ENCODE data around the gene STAT4. TPM values are rescaled to one million over a fixed set of nuclear protein-coding genes. Genes with fewer than 3 reads are reported as not detected.
A peak's percentile ranks its signal among the peaks of the same experiment; 100 is the strongest.

Gene STAT4
- total RNA-seq, 1 experiment from 2014 or later, result not detected

- in situ Hi-C loops (cut with HindIII; ENCODE audit: low pct_unique_long_range_greater_than_20kb, low sequenced_read_pairs), result no loop called here
- DNase-seq (ENCODE audit: low read depth, low spot score), result no peak
These were observed 111.2 kb downstream of the STAT4 start for GRCh38 chr2:191039616-191040015.

GRCh38 chr2:191038741-191039140 is 112.1 kb downstream of the STAT4 start:
- DNase-seq (ENCODE audit: low read depth, low spot score), result no peak
- in situ Hi-C loops (cut with HindIII; ENCODE audit: low pct_unique_long_range_greater_than_20kb, low sequenced_read_pairs), result no loop called here

DNA sequence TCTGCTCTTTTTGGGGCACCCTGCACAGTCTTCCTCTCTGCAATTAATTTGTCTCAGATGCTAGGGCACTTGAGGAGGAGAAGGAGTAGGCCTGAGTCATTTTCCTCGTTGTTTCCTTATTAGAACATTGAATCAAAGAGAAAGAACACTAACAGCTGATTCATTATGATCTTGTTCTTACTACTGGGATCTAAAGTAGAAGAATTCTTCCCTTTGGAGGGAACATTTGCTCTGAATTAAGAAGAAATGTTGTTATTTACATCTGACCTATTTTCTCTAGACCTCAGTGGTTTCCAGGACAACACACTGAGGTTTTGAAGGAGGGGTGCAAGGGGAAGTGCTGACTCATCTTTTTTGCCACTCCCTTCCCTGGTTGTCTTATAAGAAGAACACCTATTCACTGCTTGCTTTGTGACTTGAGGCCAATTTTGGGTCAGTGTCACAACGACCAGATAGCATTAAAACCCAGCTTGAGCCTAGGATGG is 112.5 kb downstream of the STAT4 start:
- no peak for DNase-seq (ENCODE audit: low read depth, low spot score)
- in situ Hi-C loops (cut with HindIII; ENCODE audit: low pct_unique_long_range_greater_than_20kb, low sequenced_read_pairs), result no loop called here

DNA sequence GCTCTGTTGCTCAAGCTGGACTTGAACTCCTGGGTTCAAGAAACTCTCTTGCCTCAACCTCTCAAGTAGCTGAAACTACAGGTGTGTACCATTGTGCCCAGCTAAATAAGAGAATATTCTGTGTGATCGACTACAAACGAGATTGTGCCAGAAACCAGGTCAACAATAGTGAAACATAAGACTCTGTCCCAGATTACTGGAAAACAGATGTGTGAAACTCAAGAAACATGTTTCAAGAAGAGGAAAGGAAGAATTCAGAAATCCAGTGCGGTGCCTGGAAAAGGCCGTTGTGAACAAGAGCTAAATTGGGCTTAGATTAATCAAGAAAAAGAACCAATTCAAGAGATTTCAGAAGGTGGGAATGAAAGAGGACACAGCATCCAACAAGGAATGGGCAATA is 113.4 kb downstream of the STAT4 start:
- in situ Hi-C loops (cut with HindIII; ENCODE audit: low pct_unique_long_range_greater_than_20kb, low sequenced_read_pairs), result no loop called here
- DNase-seq (ENCODE audit: low read depth, low spot score), result no peak

DNA sequence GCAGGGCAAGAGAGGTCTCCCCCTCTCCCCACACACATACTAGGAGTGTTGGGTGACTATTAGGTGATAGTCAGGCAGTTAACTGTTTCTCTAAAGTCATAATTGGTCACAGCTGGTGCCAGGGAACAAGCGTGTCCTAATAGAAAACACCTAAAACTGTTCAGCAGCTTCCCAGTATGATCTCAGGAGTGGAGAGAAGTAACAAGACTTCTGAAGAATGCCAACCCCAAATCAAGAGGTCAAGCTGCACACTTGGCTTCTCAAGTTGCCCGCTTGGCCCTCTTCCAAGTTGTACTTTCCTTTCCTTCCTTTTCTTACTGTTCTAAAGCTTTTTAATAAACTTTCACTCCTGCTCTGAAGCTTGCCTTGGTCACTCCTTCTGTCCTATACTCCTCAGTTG is 114.4 kb downstream of the STAT4 start:
- in situ Hi-C loops (cut with HindIII; ENCODE audit: low pct_unique_long_range_greater_than_20kb, low sequenced_read_pairs), result no loop called here
- DNase-seq (ENCODE audit: low read depth, low spot score), result no peak

DNA sequence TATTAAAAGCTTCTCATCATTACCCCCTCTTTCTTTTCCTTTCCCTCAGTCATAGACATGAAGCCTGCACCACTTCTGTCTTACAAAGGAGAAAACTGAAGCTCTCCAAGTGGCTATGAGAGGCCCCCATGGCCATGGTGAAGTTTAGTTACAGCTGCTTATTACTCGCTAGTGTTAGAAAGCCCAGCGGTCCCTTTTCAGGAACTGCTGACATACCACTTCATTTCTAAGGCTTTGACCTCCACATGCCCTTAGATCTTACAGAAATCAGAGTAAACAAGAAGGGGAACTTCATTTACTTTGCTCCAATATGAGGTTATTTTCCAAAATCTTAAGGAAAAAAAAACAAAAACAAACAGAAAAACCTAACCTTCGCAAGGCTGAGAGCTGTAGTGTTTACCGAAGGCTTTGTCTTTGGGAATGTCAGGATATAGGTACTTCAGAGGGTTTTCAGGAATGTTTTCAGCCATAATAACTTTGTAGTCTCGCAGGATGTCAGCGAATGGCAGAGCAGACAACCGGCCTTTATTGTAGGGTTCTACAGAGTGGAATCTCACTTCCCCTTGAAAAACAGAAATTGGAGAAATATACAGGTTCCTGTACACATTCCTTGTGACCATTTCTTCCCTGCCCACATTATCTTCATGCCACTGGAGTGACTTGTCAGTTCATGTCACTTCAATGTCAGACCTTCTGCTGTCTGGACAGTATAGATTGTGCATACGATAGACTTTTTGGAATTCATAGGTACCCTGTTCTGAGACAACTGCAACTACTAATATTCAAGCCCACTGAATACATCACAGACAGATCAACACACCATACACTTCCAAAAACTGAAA is 118.0 kb downstream of the STAT4 start:
- DNase-seq (ENCODE audit: low read depth, low spot score), result no peak
- in situ Hi-C loops (cut with HindIII; ENCODE audit: low pct_unique_long_range_greater_than_20kb, low sequenced_read_pairs), result no loop called here

- DNase-seq (ENCODE audit: low read depth, low spot score), result no peak
- in situ Hi-C loops (cut with HindIII; ENCODE audit: low pct_unique_long_range_greater_than_20kb, low sequenced_read_pairs), result no loop called here
These were observed 119.5 kb downstream of the STAT4 start for GRCh38 chr2:191031256-191031655.

DNA sequence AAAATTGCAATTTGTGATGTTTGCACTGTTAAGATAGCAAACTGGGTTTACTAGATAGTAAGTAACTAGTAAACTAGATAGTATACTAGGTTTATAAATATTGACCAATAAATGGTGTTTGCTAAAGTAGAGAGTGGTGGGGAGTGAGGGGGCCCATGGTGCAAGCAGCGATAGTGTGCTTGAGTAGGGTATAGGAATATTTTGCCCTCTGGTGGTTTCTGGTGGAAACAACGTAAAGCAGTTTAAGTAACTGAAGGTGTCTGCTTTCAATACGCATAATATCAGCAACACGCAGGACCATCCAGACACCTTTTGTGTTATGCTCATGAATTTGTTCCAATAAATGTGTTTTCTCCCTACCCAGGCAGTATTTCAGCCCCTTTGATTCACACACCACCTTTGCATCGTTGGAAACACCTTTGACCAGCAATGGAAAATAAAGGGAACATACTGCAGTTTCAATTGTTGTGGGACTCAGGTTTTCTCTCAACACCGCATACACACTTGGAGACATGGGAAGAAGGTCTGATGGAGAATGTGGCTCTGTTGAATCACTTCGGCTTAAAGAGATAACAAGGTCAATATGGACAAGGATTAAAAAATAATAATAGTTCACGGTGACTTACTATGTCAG is 120.2 kb downstream of the STAT4 start:
- in situ Hi-C loops (cut with HindIII; ENCODE audit: low pct_unique_long_range_greater_than_20kb, low sequenced_read_pairs), result no loop called here
- DNase-seq (ENCODE audit: low read depth, low spot score), result peak; percentile 68

DNA sequence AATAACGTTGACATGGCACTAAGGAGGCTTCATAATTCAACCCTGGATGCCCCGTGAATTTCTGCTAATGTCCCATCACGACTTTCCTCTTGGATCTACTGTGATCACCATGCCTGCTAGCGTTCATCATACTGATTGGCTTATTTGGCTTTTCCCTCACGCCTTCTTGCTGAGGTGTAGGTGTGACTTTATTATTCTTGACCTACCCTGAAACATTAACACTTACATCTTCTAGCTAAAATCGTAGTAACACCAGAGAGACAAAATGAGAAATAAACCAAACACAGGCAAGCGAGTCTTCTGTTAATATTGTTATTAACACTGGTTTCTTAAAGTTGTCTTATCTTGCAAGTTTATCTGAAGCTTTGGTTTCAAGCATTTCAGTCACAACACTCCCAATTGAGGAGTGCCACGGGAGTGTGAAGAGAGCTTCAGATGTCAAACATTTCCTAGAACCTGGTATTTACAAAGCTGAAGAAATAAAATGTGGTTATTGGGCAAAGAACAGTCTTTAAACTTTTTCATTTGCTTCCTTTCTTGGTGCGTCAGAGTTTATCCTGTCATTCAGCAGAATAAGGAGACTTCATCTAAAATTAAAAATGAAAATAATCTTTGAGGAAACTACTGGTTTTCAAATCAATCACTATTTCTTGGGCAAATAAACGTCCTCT is 121.4 kb downstream of the STAT4 start:
- in situ Hi-C loops (cut with HindIII; ENCODE audit: low pct_unique_long_range_greater_than_20kb, low sequenced_read_pairs), result no loop called here
- no peak for DNase-seq (ENCODE audit: low read depth, low spot score)

- in situ Hi-C loops (cut with HindIII; ENCODE audit: low pct_unique_long_range_greater_than_20kb, low sequenced_read_pairs), result no loop called here
- no peak for DNase-seq (ENCODE audit: low read depth, low spot score)
These were observed 124.4 kb downstream of the STAT4 start for GRCh38 chr2:191026377-191026776.

- in situ Hi-C loops (cut with HindIII; ENCODE audit: low pct_unique_long_range_greater_than_20kb, low sequenced_read_pairs), result no loop called here
- DNase-seq (ENCODE audit: low read depth, low spot score), result no peak
These were observed 125.7 kb downstream of the STAT4 start for GRCh38 chr2:191025135-191025534.

GRCh38 chr2:191023235-191023679 is 127.5 kb downstream of the STAT4 start:
- DNase-seq (ENCODE audit: low read depth, low spot score), result no peak
- in situ Hi-C loops (cut with HindIII; ENCODE audit: low pct_unique_long_range_greater_than_20kb, low sequenced_read_pairs), result no loop called here

- in situ Hi-C loops (cut with HindIII; ENCODE audit: low pct_unique_long_range_greater_than_20kb, low sequenced_read_pairs), result no loop called here
- peak; percentile 35 for DNase-seq (ENCODE audit: low read depth, low spot score)
These were observed 129.9 kb downstream of the STAT4 start for GRCh38 chr2:191020742-191021381.

GRCh38 chr2:191020221-191020741 is 130.5 kb downstream of the STAT4 start:
- in situ Hi-C loops (cut with HindIII; ENCODE audit: low pct_unique_long_range_greater_than_20kb, low sequenced_read_pairs), result no loop called here
- peak; percentile 96 for DNase-seq (ENCODE audit: low read depth, low spot score)

DNA sequence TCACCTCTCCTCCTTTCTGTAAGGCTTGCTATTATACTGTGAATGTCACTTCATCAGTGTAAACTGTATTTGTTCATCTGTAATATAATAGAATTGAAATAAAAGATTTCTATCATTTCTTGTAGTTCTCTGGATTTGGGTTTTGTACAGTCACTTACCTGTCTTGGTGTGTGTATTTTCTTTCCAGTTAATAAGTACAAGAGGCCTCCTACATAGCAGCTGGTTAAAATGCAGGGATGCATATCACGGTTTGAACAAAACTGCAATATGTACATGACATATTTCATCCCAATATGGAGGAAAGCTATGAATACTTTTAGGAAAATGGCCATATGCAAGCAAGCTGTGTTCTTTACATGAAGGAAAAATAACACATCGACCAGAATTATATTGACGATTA is 131.4 kb downstream of the STAT4 start:
- in situ Hi-C loops (cut with HindIII; ENCODE audit: low pct_unique_long_range_greater_than_20kb, low sequenced_read_pairs), result no loop called here
- no peak for DNase-seq (ENCODE audit: low read depth, low spot score)

GRCh38 chr2:191018643-191019119 is 132.1 kb downstream of the STAT4 start:
- in situ Hi-C loops (cut with HindIII; ENCODE audit: low pct_unique_long_range_greater_than_20kb, low sequenced_read_pairs), result no loop called here

GRCh38 chr2:191018048-191018447 is 132.7 kb downstream of the STAT4 start:
- DNase-seq (ENCODE audit: low read depth, low spot score), result no peak
- in situ Hi-C loops (cut with HindIII; ENCODE audit: low pct_unique_long_range_greater_than_20kb, low sequenced_read_pairs), result no loop called here

More at GRCh38 chr2:191018643-191019119, 132.1 kb downstream of the STAT4 start:
- no peak for DNase-seq (ENCODE audit: low read depth, low spot score)

- in situ Hi-C loops (cut with HindIII; ENCODE audit: low pct_unique_long_range_greater_than_20kb, low sequenced_read_pairs), result no loop called here
- no peak for DNase-seq (ENCODE audit: low read depth, low spot score)
These were observed 135.0 kb downstream of the STAT4 start for GRCh38 chr2:191015831-191016230.
